HEK293 (cell line): ENCODE data around the gene MMP15.

Experiments used
- CTCF ChIA-PET: fragments of 350-600 bp; formaldehyde crosslinking; extraction: SDS; loops from one replicate; lab custom pipeline; 2021; ENCODE audit warnings: antibody characterized with exemption; lab: Yijun Ruan, JAX
- POLR2A ChIA-PET: fragments of 300-600 bp; formaldehyde crosslinking; extraction: SDS; loops from one replicate; lab custom pipeline; 2020; ENCODE audit warnings: antibody characterized with exemption, inconsistent platforms; lab: Yijun Ruan, JAX
- H3K27ac ChIP-seq: fragments of 200-500 bp; sonication (Bioruptor generic); 2 replicates; pipeline ENCODE4 v1.5.1; 2014; ENCODE audit warnings: low read depth, low read length, control low read depth, inconsistent platforms; ENCODE audit errors: extremely low read depth
- H3K36me3 ChIP-seq, 2 experiments: fragments of 200-500 bp in 1 of 2; sonication (Bioruptor generic) in 1 of 2; 1 replicate in 1 of 2; 2 replicates in 1 of 2; pipeline ENCODE4 v1.5.1; 2014 to 2017; ENCODE audit warnings: inconsistent platforms in 2 of 2, low read length in 2 of 2; ENCODE audit not compliant: control insufficient read depth in 2 of 2, insufficient read depth in 1 of 2
- H3K4me1 ChIP-seq: fragments of 200-500 bp; sonication (Bioruptor generic); 2 replicates; pipeline ENCODE4 v1.5.1; 2014; ENCODE audit warnings: mild to moderate bottlenecking, low read length, inconsistent platforms; ENCODE audit not compliant: control insufficient read depth, insufficient read depth
- H3K4me3 ChIP-seq: 2 replicates; pipeline ENCODE4 v1.5.1; 2011; ENCODE audit warnings: low read depth, mild to moderate bottlenecking, control low read depth, low read length, moderate library complexity
- H3K9me3 ChIP-seq: fragments of 200-500 bp; sonication (Bioruptor generic); 2 replicates; pipeline ENCODE4 v1.5.1; 2014; ENCODE audit warnings: low read depth, low read length, inconsistent platforms; ENCODE audit not compliant: control insufficient read depth, insufficient read depth
- CTCF ChIP-seq: fragments of 450-650 bp; formaldehyde crosslinking; IDR thresholded peaks from 2 replicates; pipeline ENCODE4 v1.5.1; 2016; ENCODE audit warnings: missing biosample characterization, missing genetic modification characterization
- ELK4 ChIP-seq: IDR thresholded peaks from 2 replicates; pipeline ENCODE4 v1.6.1; 2011; ENCODE audit warnings: mild to moderate bottlenecking, low read depth, low read length, borderline replicate concordance
- INSM2 ChIP-seq: fragments of 450-650 bp; formaldehyde crosslinking; IDR thresholded peaks from 2 replicates; pipeline ENCODE4 v1.5.1; 2016; ENCODE audit warnings: missing biosample characterization, missing genetic modification characterization
- KLF7 ChIP-seq: fragments of 450-650 bp; formaldehyde crosslinking; IDR thresholded peaks from 2 replicates; pipeline ENCODE4 v1.5.1; 2016; ENCODE audit warnings: missing biosample characterization, missing genetic modification characterization, borderline replicate concordance
- OSR2 ChIP-seq: fragments of 450-650 bp; formaldehyde crosslinking; IDR thresholded peaks from 2 replicates; pipeline ENCODE4 v1.5.1; 2016; ENCODE audit warnings: missing biosample characterization, missing genetic modification characterization
- ZBTB26 ChIP-seq: fragments of 450-650 bp; formaldehyde crosslinking; optimal IDR thresholded peaks from 2 replicates; pipeline ENCODE3; 2016; ENCODE audit warnings: missing biosample characterization, mild to moderate bottlenecking, missing genetic modification characterization
- ZBTB49 ChIP-seq: fragments of 450-650 bp; formaldehyde crosslinking; IDR thresholded peaks from 2 replicates; pipeline ENCODE4 v1.5.1; 2016; ENCODE audit warnings: missing biosample characterization, missing genetic modification characterization, low read depth
- ZNF19 ChIP-seq: fragments of 450-650 bp; formaldehyde crosslinking; IDR thresholded peaks from 2 replicates; pipeline ENCODE4; 2016; ENCODE audit warnings: missing biosample characterization, missing genetic modification characterization, low read depth
- ZNF311 ChIP-seq: fragments of 450-650 bp; formaldehyde crosslinking; IDR thresholded peaks from 2 replicates; pipeline ENCODE4 v1.5.1; 2017; ENCODE audit warnings: missing biosample characterization, missing genetic modification characterization, borderline replicate concordance
- ZNF366 ChIP-seq: fragments of 450-650 bp; formaldehyde crosslinking; conservative IDR thresholded peaks from 2 replicates; pipeline ENCODE4 v1.5.1; 2016; ENCODE audit warnings: missing biosample characterization, missing genetic modification characterization
- ZNF558 ChIP-seq: fragments of 450-650 bp; formaldehyde crosslinking; IDR thresholded peaks from 2 replicates; pipeline ENCODE4 v1.5.1; 2016; ENCODE audit warnings: missing biosample characterization, missing genetic modification characterization
- ZNF580 ChIP-seq: fragments of 450-650 bp; formaldehyde crosslinking; IDR thresholded peaks from 2 replicates; pipeline ENCODE4 v1.5.1; 2016; ENCODE audit warnings: missing biosample characterization, missing genetic modification characterization
- ZNF610 ChIP-seq: fragments of 450-650 bp; formaldehyde crosslinking; IDR thresholded peaks from 2 replicates; pipeline ENCODE4 v1.5.1; 2016; ENCODE audit warnings: missing biosample characterization, missing genetic modification characterization, borderline replicate concordance
- ZNF660 ChIP-seq: fragments of 450-650 bp; IDR thresholded peaks from 2 replicates; pipeline ENCODE4 v1.5.1; 2018; ENCODE audit warnings: missing biosample characterization, mild to moderate bottlenecking, missing genetic modification characterization
- ZSCAN23 ChIP-seq: fragments of 450-650 bp; formaldehyde crosslinking; IDR thresholded peaks from 2 replicates; pipeline ENCODE4 v1.5.1; 2016; ENCODE audit warnings: missing biosample characterization, missing genetic modification characterization

The MMP15 gene

GRCh38 chr16:58016840-58017446, 8.6 kb upstream of the MMP15 start:
- H3K36me3 ChIP-seq: peaks cover 0 to 66% of the 10 kb centered on the region in 2 experiments; a peak in 2 of 3 replicates
- ChIA-PET CTCF (interaction anchor here (0.6 kb wide), 1 partner anchor 457 kb away, joined by 3 read pairs; no protein-coding TSS in a partner anchor), POLR2A (no interaction called here)
- H3K9me3 ChIP-seq: no peaks in the 10 kb centered on the region
- no peak overlapping the region for H3K27ac ChIP-seq
- H3K4me1 ChIP-seq: no peaks in the 10 kb centered on the region
- TF ChIP-seq ZNF660 (tag by site-specific recombination) (no peak), ZSCAN23 (tag by site-specific recombination) (no peak), ZBTB26 (tag by site-specific recombination) (no peak), ZNF366 (tag by site-specific recombination) (no peak), OSR2 (tag by site-specific recombination) (no peak), ZNF610 (tag by site-specific recombination) (no peak), INSM2 (no peak), ZNF580 (tag by site-specific recombination) (no peak), KLF7 (tag by site-specific recombination) (no peak), ZNF19 (tag by site-specific recombination) (no peak)
- H3K4me3 ChIP-seq: no peak overlapping the region

- Histone ChIP-seq H3K4me3 (no peak overlapping the region), H3K36me3 (peaks cover 0 to 52% of the 10 kb centered on the region in 2 experiments; a peak in 2 of 3 replicates), H3K27ac (no peak overlapping the region), H3K9me3 (no peaks in the 10 kb centered on the region), H3K4me1 (peaks cover 13% of the 10 kb centered on the region)
- TF ChIP-seq CTCF (tag by site-specific recombination): peak; percentile 22; the same call in 1 of the 2 replicates
- TF ChIP-seq ZNF311 (tag by site-specific recombination): no peak
- no peak for TF ChIP-seq ZNF580 (tag by site-specific recombination)
- no peak for TF ChIP-seq ELK4
- TF ChIP-seq ZBTB49 (tag by site-specific recombination): no peak
- no peak for TF ChIP-seq ZNF558 (tag by site-specific recombination)
- POLR2A ChIA-PET: no interaction called here
- CTCF ChIA-PET: interaction anchor here (0.6 to 3.0 kb wide), 6 partner anchors 8 to 731 kb away, joined by 3 to 27 read pairs (median 5); no protein-coding TSS in a partner anchor
Measured at GRCh38 chr16:58018803-58019202, 6.8 kb upstream of the MMP15 start.
